ENCODE measurements around the gene TIFAB.

Gene TIFAB

GRCh38 chr5:135458356-135458755 is 6.2 kb upstream of the TIFAB start:
- no peak for DNase-seq (ENCODE audit: low spot score)

DNA sequence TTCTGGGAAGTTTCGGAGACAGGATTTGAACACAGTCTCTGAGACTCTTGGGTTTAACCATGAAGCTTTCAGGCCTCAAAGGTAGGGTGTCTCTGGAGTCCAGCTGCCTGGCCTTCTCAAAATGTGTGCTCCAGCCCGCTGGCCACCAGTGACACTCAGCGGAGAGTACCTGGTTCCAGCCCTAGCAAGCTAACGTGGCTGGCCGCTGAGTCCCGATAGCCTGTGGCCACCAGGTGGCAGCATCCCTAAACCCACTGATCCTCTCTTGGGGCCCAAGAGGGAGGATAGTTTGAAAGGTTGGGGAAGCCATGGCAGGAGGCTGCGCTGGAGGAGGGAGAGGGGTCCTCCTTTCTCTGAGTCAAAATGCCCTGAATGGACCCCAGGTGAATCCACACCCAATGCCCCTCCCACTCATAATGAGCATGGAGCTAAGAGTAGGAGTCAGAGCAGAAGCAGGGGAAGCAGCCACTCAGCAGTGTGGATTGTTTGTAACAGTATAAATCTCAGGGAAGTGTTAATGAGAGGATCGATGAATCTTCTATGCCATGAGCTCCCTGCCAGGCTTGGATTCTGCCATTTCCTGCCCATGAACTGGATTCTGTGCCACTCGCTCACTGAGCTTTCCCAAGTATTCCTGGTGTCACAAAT is 5.4 kb upstream of the TIFAB start:
- DNase-seq (ENCODE audit: low spot score), result peak; percentile 56

DNA sequence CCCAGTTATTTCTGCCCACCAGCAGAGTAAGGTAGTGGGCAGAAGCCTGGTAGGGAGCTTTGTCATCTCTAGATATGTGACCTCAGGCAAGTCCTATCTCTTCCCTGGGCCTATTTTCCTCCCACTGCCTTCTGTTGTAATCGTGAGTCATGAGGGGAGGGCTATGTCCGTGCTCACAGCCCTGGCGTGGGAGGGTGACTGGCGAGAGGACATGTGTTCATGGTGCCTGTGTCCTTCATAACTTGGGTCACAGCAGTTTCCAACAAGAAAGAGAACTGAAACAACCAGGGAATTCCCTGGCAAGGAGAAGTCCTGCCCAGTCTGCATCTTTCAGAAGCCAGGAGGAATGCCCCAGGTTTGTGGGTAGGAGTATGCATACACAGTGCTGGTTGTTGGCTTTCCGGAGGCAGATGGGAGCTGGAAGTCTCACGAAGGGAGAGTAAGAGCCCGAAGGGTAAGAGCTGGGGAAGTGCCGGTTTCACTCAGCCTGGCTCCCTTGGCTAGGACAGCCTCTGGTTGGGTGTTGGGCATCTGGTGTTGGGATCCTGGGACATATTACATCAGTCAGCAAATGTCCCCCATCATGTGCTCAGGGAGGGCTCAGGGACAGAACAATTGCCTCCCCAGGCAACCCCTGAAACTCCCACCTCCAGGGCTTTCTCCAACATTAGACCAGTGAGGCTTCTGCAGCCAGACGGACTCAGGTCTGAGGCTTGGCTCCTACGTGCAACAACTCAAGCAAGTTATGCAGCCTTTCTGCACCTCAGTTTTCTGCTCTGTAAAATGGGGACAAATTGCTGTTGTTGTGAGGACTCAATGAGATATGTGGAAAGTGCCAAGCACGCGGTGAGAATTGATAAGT is 4.3 kb upstream of the TIFAB start:
- peak; percentile 80 for DNase-seq (ENCODE audit: low spot score)

- DNase-seq (ENCODE audit: low spot score), result no peak
Observed at GRCh38 chr5:135455876-135456237, 3.7 kb upstream of the TIFAB start.

- DNase-seq (ENCODE audit: low spot score), result no peak
Observed at GRCh38 chr5:135454946-135455345, 2.8 kb upstream of the TIFAB start.

- DNase-seq (ENCODE audit: low spot score), result no peak
Observed at GRCh38 chr5:135453613-135454012, 1.5 kb upstream of the TIFAB start.

DNA sequence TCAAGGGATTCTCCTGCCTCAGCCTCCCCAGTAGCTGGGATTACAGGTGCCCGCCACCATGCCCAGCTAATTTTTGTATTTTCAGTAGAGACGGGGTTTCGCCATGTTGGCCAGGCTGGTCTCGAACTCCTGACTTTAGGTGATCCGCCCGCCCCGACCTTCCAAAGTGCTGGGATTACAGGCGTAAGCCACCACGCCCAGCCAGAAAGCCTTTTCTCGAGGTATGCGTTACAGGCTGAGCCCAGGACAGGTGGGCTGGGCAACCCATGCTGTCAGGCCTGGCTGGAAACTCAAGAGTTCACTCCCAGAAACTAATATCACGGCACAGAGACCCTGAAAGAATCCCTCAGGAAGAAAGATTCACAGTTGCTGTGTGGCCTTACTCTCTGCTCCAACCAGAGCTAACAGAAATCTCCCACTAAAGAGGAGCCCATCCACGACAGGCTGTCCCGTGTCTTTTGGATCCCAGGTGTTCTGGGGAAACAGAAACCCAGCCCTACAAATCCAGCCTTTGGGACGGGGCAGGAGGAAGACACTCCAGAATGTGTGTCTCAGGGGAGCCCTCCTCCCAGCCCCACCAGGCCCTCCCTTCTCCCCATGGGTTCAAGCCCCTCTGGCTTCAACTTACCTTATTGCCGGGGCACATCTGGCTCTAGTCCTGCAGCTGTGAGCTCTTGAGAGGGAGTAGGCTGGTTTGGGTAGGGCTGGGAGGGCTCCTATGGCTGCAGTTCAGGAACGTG is 400 bp downstream of the TIFAB start:
- no peak for DNase-seq (ENCODE audit: low spot score)

DNA sequence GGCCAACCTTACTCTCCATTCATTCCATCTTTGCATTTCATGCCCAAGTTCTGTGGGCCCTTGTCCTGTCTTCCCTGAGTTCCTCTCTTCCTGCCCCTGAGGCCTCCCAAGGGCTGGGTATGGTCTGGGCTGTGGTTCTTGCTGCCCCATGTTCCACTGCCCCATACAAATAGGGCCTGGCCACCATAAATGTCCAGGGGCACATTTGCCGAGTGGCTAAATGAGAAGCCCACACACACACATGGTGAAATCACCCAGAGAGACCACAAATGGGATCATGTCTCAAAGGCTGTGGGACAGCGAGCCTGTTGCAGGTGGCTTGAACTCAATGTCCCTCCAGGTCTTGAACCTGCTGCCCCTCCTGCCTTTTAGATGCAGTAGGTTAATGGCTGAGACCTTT is 1.2 kb downstream of the TIFAB start:
- DNase-seq (ENCODE audit: low spot score), result no peak

DNA sequence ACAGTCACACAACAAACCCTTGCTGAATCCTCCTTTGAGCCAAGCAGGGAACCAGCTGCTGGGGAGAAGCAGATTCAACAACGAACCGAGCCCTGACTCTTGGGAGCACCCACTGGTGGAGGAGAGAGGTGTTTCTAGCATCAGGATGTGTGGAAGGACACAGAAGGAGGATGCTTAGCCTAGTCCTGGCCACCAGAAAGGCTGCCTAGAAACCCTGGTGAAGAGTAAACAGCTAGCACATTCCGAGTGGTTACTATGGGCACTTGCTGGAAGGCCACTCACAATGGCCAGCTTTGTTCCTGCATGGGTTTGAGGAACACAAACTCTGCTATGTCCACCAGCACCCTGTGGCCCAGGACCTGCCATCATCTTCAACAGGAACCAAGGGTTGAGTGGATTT is 1.8 kb downstream of the TIFAB start:
- no peak for DNase-seq (ENCODE audit: low spot score)

DNA sequence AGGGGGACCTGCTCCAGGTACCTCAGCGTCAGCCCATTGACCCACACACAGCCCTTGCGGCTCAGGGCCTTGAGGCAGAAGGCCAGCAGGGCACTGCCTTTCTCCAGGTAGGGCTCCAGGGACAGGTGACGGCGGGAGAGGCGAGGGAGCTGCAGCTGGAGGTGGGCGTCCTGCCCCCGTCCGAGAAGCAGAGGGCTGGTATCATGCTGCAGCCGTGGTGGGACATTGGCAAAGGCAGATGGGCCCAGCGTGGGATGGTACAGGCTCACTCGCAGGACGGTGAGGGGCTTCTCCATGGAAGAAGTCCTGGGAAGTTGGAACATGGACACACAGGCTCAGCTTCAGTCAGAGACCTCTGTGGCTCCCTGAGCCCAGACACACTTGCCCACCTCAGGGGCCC is 2.5 kb downstream of the TIFAB start:
- DNase-seq (ENCODE audit: low spot score), result no peak

DNA sequence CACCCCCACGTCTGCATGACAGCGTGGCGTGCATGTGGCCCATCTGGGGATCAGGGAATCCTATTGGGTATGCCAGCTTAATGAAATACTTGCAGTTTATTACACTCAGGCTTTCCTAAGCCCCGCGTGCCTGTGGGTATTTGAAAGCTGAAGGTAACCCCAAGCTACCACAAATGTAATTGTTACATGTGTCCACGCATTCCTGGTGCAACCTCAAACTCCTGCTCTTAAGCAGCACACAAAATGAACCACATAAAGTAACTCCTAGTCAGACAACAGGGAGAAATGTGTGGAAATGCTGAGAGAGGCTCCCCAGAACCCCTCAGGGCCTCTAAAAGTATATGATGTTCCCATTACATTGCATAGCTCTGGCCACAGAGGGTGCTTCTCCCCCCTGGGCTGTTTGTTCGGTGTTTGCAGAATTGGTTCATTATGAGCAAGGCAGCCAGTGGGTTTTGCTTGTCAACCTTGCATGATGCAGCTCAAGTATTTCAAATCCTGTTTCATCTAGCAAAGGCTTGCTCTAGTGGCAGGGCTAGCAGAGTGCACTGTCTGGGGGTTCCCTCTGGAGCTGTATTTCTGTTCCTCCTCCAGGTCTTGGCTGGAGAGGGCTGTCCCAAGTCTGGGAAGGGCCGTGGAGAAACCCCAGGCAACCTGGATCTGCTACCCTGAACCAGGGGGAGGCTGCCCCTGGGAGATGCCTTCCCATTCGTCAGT is 3.2 kb downstream of the TIFAB start:
- DNase-seq (ENCODE audit: low spot score), result no peak

DNA sequence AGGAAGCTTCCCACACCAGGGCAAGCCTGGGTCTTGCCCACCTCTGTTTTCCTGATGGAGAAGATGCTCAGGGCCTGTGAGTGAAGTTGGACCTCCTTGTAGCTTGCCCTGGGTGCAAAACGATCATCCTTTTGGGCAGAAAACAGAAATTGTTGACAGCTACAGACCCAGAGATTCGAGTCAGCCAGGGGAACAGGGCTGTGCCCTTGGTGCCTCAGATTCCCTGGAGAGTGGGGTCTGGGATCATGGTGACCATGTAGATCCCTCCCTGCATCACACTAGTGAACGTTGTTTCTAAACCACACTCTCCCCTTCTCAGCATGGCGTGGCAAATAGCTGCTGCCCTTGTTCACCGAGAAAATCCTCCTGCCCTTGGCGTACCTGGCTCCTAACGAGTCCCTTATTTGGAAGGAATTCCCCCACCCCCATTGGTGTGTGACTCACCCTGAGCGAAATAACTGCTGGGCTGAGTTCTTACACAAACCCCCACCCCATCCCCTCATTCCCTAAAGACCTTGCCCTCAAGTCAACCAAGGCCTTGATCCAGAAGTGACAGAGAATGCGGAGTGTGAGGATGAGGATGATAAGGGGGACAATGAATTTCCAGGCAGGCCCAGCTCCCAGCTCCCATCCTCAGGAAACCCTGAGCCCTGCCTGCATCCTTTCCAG is 3.9 kb downstream of the TIFAB start:
- DNase-seq (ENCODE audit: low spot score), result no peak

DNA sequence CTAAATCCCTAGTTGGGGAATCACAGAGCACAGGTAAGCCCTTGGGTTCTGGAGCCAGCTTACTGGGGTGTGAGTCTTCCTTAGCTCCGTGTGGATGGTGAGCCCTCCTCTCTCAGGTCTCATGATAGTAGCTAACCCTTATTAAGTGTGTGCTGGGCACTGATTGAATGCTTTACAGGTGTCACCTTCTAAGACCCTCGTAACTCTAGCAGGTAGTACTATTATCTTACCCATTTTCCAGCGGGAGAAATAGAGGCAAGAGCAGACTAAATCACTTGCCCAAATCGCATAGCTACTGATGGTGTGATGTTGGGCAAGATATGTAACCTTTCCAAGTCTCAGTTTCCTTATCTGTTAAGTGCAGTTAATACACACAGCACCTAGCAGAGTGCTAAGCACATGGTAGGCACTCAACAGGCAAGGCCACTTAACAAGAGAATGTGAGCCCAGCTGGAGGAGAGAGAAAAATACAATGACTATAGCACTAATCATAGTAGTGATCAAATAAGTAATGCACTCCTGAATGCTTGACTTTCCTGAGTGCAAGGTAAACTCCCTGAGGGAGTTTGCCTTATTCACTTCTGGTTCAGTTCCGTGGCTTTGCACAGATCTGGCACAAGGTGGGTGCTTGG is 4.7 kb downstream of the TIFAB start, which contains the start of gene DCANP1:
TSS of gene DCANP1 (minus strand) at position 51 of the 632 bp plus-strand sequence. CDS start 240 bp downstream, outside the sequence.
- DNase-seq (ENCODE audit: low spot score), result no peak

- no peak for DNase-seq (ENCODE audit: low spot score)
Observed at GRCh38 chr5:135446615-135447014, 5.5 kb downstream of the TIFAB start.

- no peak for DNase-seq (ENCODE audit: low spot score)
Observed at GRCh38 chr5:135446206-135446605, 5.9 kb downstream of the TIFAB start.

- DNase-seq (ENCODE audit: low spot score), result no peak
Observed at GRCh38 chr5:135445306-135445985, 6.7 kb downstream of the TIFAB start.

GRCh38 chr5:135444881-135445280 is 7.3 kb downstream of the TIFAB start:
- no peak for DNase-seq (ENCODE audit: low spot score)

DNA sequence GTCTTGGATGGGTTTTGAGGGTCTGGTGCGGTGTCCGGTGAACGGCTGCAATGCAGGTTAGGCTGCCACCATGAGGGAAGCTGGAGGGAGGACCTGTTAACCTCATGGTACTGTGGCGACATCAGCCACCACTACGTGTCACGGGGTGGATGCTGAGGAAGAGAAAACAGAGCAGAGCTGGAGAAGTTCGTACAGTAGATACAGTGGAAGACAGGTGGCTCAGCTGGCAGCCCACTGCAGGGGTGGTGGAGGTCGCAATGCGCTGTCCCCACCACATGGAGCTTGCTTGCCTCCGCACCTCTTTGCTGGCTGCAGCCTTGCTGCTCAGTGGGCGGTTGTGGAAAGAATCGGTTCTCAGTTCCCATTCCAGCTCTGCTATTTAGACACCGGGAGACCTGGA is 7.8 kb downstream of the TIFAB start:
- no peak for DNase-seq (ENCODE audit: low spot score)

DNA sequence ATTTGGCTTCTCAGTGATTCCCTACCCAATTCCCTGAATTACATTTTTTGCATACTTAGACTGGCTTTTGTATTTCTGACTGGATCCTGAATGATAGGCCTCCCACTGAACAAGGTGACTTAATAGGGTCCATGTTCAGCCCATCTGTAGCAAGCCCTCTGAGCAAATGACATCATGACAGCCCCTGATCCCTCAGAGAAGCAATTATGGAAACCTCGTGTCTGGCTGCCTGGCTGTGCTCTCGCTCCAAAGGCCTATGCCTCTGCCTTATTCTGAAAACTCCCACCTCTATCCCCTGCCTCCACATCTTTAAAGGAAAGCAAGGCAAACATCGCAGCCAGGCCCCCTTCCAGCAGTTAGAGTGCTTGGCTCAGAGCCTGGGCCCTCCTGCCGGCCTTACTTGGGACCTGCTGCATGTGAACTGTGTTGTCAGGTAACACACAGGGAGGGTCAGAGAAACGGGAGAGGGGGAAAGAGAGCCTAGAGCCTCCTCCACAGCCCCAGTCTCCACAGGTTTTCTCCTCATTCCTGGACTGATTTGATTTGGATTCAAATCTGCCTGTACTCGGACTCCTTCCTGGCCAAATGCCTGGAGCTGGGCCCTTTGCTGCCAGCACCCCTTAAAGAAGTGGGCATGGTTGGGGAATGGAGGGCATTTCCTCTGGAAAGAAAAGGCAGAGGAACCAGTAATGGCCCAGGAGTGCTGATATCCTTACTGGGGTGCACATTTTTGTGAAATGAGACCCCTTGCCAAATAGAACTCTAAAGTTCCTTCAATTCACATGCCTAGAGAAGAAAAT is 8.8 kb downstream of the TIFAB start:
- no peak for DNase-seq (ENCODE audit: low spot score)
